GM10266 (cell line): ENCODE results near the gene BCORL1.

Experiments
- DNase-seq: peaks from one replicate; pipeline ENCODE4 v3.0.0; 2012; ENCODE audit errors: extremely low spot score
- CTCF ChIP-seq: IDR thresholded peaks from 2 replicates; pipeline ENCODE4 v1.5.1; 2012; ENCODE audit warnings: mild to moderate bottlenecking, low read depth; ENCODE audit not compliant: control insufficient read depth, insufficient read depth; ENCODE audit errors: missing control alignments

Gene BCORL1

GRCh38 chrX:130083656-130084382, 101.4 kb downstream of the BCORL1 start:
- TF ChIP-seq CTCF, result no peak
- DNase-seq, result peak; percentile 40

GRCh38 chrX:130084631-130085237, 102.3 kb downstream of the BCORL1 start:
- peak; percentile 55 for DNase-seq
- no peak for TF ChIP-seq CTCF

- no peak for TF ChIP-seq CTCF
- DNase-seq, result no peak
Measured at GRCh38 chrX:130085551-130086446, 103.4 kb downstream of the BCORL1 start.

- DNase-seq, result peak; percentile 43
- no peak for TF ChIP-seq CTCF
Measured at GRCh38 chrX:130086447-130087206, 104.2 kb downstream of the BCORL1 start.

GRCh38 chrX:130090364-130090763, 107.9 kb downstream of the BCORL1 start:
- TF ChIP-seq CTCF, result no peak
- DNase-seq, result no peak

GRCh38 chrX:130091980-130092522, 109.6 kb downstream of the BCORL1 start:
- no peak for TF ChIP-seq CTCF
- DNase-seq, result peak; percentile 80
